HL-60 (cell line): ENCODE measurements around the gene PRX.

Experiments
- DNase-seq, 2 experiments: peaks; one replicate each; pipeline ENCODE4 v3.0.0-alpha.2; 2010 to 2020; ENCODE audit warnings: low read depth in 1 of 2, low spot score in 1 of 2
- H3K27ac ChIP-seq: fragments of 250-450 bp; sonication (Bioruptor Pico); replicated peaks from 2 replicates; pipeline ENCODE4 v1.5.1; 2020; ENCODE audit warnings: mild to moderate bottlenecking, moderate library complexity
- H3K27me3 ChIP-seq: fragments of 250-450 bp; sonication (Bioruptor Pico); 2 replicates; pipeline ENCODE4 v1.5.1; 2021; ENCODE audit warnings: mild to moderate bottlenecking, moderate library complexity; ENCODE audit not compliant: insufficient read depth, poor library complexity, severe bottlenecking
- H3K4me3 ChIP-seq: replicated peaks from 2 replicates; pipeline ENCODE4 v1.5.1; 2011; ENCODE audit warnings: mild to moderate bottlenecking, control low read depth, low read length; ENCODE audit not compliant: insufficient read depth
- GABPA ChIP-seq: IDR thresholded peaks from 2 replicates; pipeline ENCODE4 v1.6.1; 2012; ENCODE audit warnings: low read depth
- POLR2AphosphoS5 ChIP-seq: IDR thresholded peaks from 2 replicates; pipeline ENCODE4 v1.6.1; 2012; ENCODE audit warnings: low read depth
- REST ChIP-seq: IDR thresholded peaks from 2 replicates; pipeline ENCODE4 v1.6.1; 2012; ENCODE audit warnings: low read depth; ENCODE audit not compliant: insufficient replicate concordance
- SPI1 ChIP-seq: IDR thresholded peaks from 2 replicates; pipeline ENCODE4 v1.6.1; 2012; ENCODE audit warnings: low read depth, mild to moderate bottlenecking, borderline replicate concordance
- TF ChIP-seq, protein P1 (sequence below): IDR thresholded peaks from one replicate; pipeline ENCODE4 v1.5.1; 2011; ENCODE audit warnings: low read length, control low read depth, inconsistent platforms; ENCODE audit not compliant: insufficient read depth

The PRX gene

GRCh38 chr19:40389404-40390083 lies 23.6 kb downstream of the PRX start:
- DNase-seq, result no peak

DNA sequence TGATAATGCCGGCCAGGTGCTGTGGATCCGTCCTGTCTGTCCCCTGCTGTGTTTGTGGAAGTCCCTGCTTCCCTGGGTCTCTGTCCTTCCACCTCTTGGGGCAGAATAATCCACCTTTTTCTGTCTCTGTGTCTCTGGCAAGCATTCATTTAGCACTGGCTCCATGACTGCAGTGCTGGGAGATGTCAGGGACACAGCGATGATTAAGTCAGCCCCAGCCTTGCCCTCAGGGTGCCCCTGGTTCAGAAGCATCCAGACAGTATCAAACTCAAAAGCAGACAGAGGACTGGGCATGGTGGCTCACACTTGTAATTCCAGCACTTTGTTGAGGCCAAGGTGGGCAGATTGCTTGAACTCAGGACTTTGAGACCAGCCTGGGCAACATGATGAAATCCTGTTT lies 24.7 kb downstream of the PRX start:
- Histone ChIP-seq H3K27me3 (no peaks in the 10 kb centered on the region), H3K4me3 (no peak overlapping the region), H3K27ac (no peak overlapping the region)
- no peak for DNase-seq
- TF ChIP-seq, protein P1, sequence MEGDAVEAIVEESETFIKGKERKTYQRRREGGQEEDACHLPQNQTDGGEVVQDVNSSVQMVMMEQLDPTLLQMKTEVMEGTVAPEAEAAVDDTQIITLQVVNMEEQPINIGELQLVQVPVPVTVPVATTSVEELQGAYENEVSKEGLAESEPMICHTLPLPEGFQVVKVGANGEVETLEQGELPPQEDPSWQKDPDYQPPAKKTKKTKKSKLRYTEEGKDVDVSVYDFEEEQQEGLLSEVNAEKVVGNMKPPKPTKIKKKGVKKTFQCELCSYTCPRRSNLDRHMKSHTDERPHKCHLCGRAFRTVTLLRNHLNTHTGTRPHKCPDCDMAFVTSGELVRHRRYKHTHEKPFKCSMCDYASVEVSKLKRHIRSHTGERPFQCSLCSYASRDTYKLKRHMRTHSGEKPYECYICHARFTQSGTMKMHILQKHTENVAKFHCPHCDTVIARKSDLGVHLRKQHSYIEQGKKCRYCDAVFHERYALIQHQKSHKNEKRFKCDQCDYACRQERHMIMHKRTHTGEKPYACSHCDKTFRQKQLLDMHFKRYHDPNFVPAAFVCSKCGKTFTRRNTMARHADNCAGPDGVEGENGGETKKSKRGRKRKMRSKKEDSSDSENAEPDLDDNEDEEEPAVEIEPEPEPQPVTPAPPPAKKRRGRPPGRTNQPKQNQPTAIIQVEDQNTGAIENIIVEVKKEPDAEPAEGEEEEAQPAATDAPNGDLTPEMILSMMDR, result no peak
- no peak for TF ChIP-seq REST

More at GRCh38 chr19:40389404-40390083, 23.6 kb downstream of the PRX start:
- Histone ChIP-seq H3K4me3 (no peak overlapping the region), H3K27me3 (no peaks in the 10 kb centered on the region), H3K27ac (no peak overlapping the region)
- TF ChIP-seq SPI1, result no peak
- TF ChIP-seq GABPA, result no peak
- TF ChIP-seq POLR2AphosphoS5, result no peak
- no peak for TF ChIP-seq REST

DNA sequence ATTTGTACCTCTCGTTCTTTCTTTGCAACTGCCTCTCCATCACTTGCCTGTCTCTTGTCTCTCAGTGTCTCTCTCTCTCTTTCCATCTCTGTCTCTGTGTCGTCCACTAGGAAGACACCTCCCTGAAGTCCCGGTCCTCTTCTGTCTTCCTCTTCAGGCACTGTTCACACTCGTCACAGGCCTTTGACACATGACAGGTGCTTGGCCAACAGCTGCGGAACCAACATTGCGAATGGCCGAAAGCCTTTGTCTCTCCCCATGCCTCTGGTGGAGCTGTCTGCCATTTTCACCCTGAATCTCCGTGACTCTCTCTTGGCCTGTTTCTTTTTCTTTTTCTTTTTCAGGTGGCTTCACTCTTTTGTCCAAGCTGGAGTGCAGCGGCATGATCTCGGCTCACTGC lies 26.0 kb downstream of the PRX start:
- Histone ChIP-seq H3K27ac (no peak overlapping the region), H3K4me3 (no peak overlapping the region), H3K27me3 (no peaks in the 10 kb centered on the region)
- TF ChIP-seq SPI1 (no peak), REST (no peak), GABPA (no peak), POLR2AphosphoS5 (no peak)
- TF ChIP-seq, protein P1, result no peak
- DNase-seq, result no peak
